Endodermal cell (in vitro differentiated cells): ENCODE results near the gene IGFN1. TPM values are rescaled to one million over a fixed set of nuclear protein-coding genes. Genes with fewer than 3 reads are reported as not detected.

Experiments
- DNase-seq: peaks from one replicate; pipeline ENCODE4 v3.0.0-alpha.2; 2017
- H3K27ac ChIP-seq: 2 replicates; pipeline ENCODE4 v1.5.1; 2013; ENCODE audit warnings: mild to moderate bottlenecking, low read depth, low read length, moderate library complexity
- H3K27me3 ChIP-seq: 2 replicates; pipeline ENCODE4 v1.6.1; 2013; ENCODE audit warnings: mild to moderate bottlenecking, low read length, moderate library complexity; ENCODE audit not compliant: insufficient read depth, control insufficient read depth, poor library complexity, severe bottlenecking
- H3K36me3 ChIP-seq: 2 replicates; pipeline ENCODE4 v1.7.0; 2013; ENCODE audit warnings: mild to moderate bottlenecking, low read length, moderate library complexity; ENCODE audit not compliant: control insufficient read depth, insufficient read depth
- H3K4me1 ChIP-seq: one replicate; pipeline ENCODE4 v1.7.0; 2013; ENCODE audit warnings: low read length; ENCODE audit not compliant: control insufficient read depth, insufficient read depth
- H3K4me3 ChIP-seq: 2 replicates; pipeline ENCODE4 v1.5.1; 2013; ENCODE audit warnings: mild to moderate bottlenecking, low read length, moderate library complexity
- H3K9ac ChIP-seq: 2 replicates; pipeline ENCODE4 v1.6.1; 2013; ENCODE audit warnings: mild to moderate bottlenecking, low read length, moderate library complexity; ENCODE audit not compliant: poor library complexity, severe bottlenecking; ENCODE audit errors: extremely low read depth
- H3K9me3 ChIP-seq: 2 replicates; pipeline ENCODE4 v1.6.1; 2013; ENCODE audit warnings: mild to moderate bottlenecking, low read length, moderate library complexity; ENCODE audit not compliant: control insufficient read depth
- H3K27ac Mint-ChIP-seq: 2 replicates; pipeline ENCODE4 v1.8.0; 2020; ENCODE audit warnings: mixed read lengths
- H3K27me3 Mint-ChIP-seq: 2 replicates; pipeline ENCODE4 v1.8.0; 2021; ENCODE audit warnings: mild to moderate bottlenecking, mixed read lengths; ENCODE audit not compliant: insufficient read depth
- H3K36me3 Mint-ChIP-seq: 2 replicates; pipeline ENCODE4 v1.8.0; 2020; ENCODE audit warnings: low read depth, mixed read lengths
- H3K4me1 Mint-ChIP-seq: 2 replicates; pipeline ENCODE4 v1.8.0; 2020; ENCODE audit warnings: mixed read lengths
- H3K4me3 Mint-ChIP-seq: 2 replicates; pipeline ENCODE4 v1.8.0; 2020; ENCODE audit warnings: mild to moderate bottlenecking, moderate library complexity, mixed read lengths
- H3K9me3 Mint-ChIP-seq: 2 replicates; pipeline ENCODE4 v1.8.0; 2020; ENCODE audit warnings: mild to moderate bottlenecking, mixed read lengths
- CTCF ChIP-seq: fragments of 200-600 bp; sonication (generic); conservative IDR thresholded peaks from 2 replicates; pipeline ENCODE4 v1.5.0; 2021; ENCODE audit warnings: antibody characterized with exemption, mild to moderate bottlenecking
- WGBS, 2 experiments: methylation state at CpG; one replicate each; pipeline versions ENCODE4 v1.1.5 to v1.1.7; 2013; ENCODE audit warnings: missing lambda C conversion rate in 2 of 2, mixed read lengths in 1 of 2; ENCODE audit not compliant: insufficient coverage in 1 of 2, insufficient read length in 1 of 2; 5-methylcytosine and 5-hydroxymethylcytosine counted together
- total RNA-seq, 2 donors: library from RNA; stranded (reverse); fragmentation: NEBNext Ultra II Directional in 1 of 2; extraction: Animal tissue kit (Norgen Biotek cat#: 25700) in 1 of 2; gene quantifications; 2 replicates in 1 of 2; 3 replicates in 1 of 2; pipeline ENCODE4 v1.2.1, GENCODE V29; 2021

Gene IGFN1
- total RNA-seq, 2 donors from 2014 or later, result not detected

GRCh38 chr1:201226859-201227488, 36.4 kb downstream of the IGFN1 start:
- H3K4me1 Mint-ChIP-seq, result peaks cover 15% of the 10 kb centered on the region
- 87 to 91% methylated on average over 8 to 24 of the region's 24 CpGs for WGBS, 2 experiments
- H3K36me3 ChIP-seq, result no peaks in the 10 kb centered on the region
- no peak overlapping the region for H3K27ac ChIP-seq
- no peak overlapping the region for H3K27ac Mint-ChIP-seq
- no peaks in the 10 kb centered on the region for H3K9me3 ChIP-seq
- no peaks in the 10 kb centered on the region for H3K4me1 ChIP-seq
- peaks cover 1% of the 10 kb centered on the region for H3K9me3 Mint-ChIP-seq
- TF ChIP-seq CTCF, result no peak
- DNase-seq, result peak; percentile 46
- H3K36me3 Mint-ChIP-seq, result no peaks in the 10 kb centered on the region
- H3K27me3 Mint-ChIP-seq, result peaks cover 4% of the 10 kb centered on the region
- H3K4me3 ChIP-seq, result no peak overlapping the region
- H3K4me3 Mint-ChIP-seq, result no peak overlapping the region
- H3K27me3 ChIP-seq, result no peaks in the 10 kb centered on the region
- H3K9ac ChIP-seq, result no peak overlapping the region

GRCh38 chr1:201228011-201228983, 37.7 kb downstream of the IGFN1 start:
- Histone ChIP-seq H3K4me1 (no peaks in the 10 kb centered on the region), H3K9me3 (no peaks in the 10 kb centered on the region), H3K27ac (no peak overlapping the region), H3K4me3 (no peak overlapping the region), H3K36me3 (no peaks in the 10 kb centered on the region), H3K9ac (no peak overlapping the region), H3K27me3 (no peaks in the 10 kb centered on the region)
- H3K9me3 Mint-ChIP-seq, result peaks cover 8% of the 10 kb centered on the region
- peaks cover 9% of the 10 kb centered on the region for H3K27me3 Mint-ChIP-seq
- no peaks in the 10 kb centered on the region for H3K36me3 Mint-ChIP-seq
- 83 to 85% methylated on average over 7 to 16 of the region's 16 CpGs for WGBS, 2 experiments
- peaks cover 6% of the 10 kb centered on the region for H3K4me1 Mint-ChIP-seq
- TF ChIP-seq CTCF, result no peak
- H3K4me3 Mint-ChIP-seq, result no peak overlapping the region
- DNase-seq, result peak; percentile 21
- H3K27ac Mint-ChIP-seq, result no peak overlapping the region

GRCh38 chr1:201229095-201229494, 38.5 kb downstream of the IGFN1 start:
- no peak for TF ChIP-seq CTCF
- H3K36me3 ChIP-seq, result no peaks in the 10 kb centered on the region
- 87 to 89% methylated on average over 1 to 4 of the region's 4 CpGs for WGBS, 2 experiments
- H3K27ac Mint-ChIP-seq, result no peak overlapping the region
- H3K9me3 Mint-ChIP-seq, result peaks cover 8% of the 10 kb centered on the region
- no peak overlapping the region for H3K4me3 ChIP-seq
- H3K27me3 ChIP-seq, result no peaks in the 10 kb centered on the region
- H3K27ac ChIP-seq, result no peak overlapping the region
- peaks cover 6% of the 10 kb centered on the region for H3K4me1 Mint-ChIP-seq
- peaks cover 10% of the 10 kb centered on the region for H3K27me3 Mint-ChIP-seq
- H3K36me3 Mint-ChIP-seq, result no peaks in the 10 kb centered on the region
- no peak overlapping the region for H3K9ac ChIP-seq
- peak; percentile 33 for DNase-seq
- H3K4me1 ChIP-seq, result no peaks in the 10 kb centered on the region
- no peaks in the 10 kb centered on the region for H3K9me3 ChIP-seq
- H3K4me3 Mint-ChIP-seq, result no peak overlapping the region
